Ovary (tissue), 3 donors: ENCODE results near the gene RGS7.

ENCODE experiments used
- EP300 ChIP-seq: sonication (generic); formaldehyde crosslinking; IDR thresholded peaks from one replicate; pipeline ENCODE4 v1.6.1; 2017; ENCODE audit warnings: antibody characterized with exemption
- POLR2A ChIP-seq: fragments of 450-650 bp; IDR thresholded peaks from one replicate; pipeline ENCODE4 v1.6.1; 2017; ENCODE audit warnings: antibody characterized with exemption, mild to moderate bottlenecking, moderate library complexity
- TF ChIP-seq, protein P1 (sequence below), 3 donors: fragments of 450-650 bp in 2 of 3; fragments of 200-600 bp in 1 of 3; IDR thresholded peaks; one replicate each; pipeline versions ENCODE4 v1.5.1 to v1.8.0; 2016 to 2022; ENCODE audit warnings: antibody characterized with exemption in 3 of 3, mild to moderate bottlenecking in 1 of 3
- donor health status: DM: no; HTN: no; CAD: no.

DNA sequence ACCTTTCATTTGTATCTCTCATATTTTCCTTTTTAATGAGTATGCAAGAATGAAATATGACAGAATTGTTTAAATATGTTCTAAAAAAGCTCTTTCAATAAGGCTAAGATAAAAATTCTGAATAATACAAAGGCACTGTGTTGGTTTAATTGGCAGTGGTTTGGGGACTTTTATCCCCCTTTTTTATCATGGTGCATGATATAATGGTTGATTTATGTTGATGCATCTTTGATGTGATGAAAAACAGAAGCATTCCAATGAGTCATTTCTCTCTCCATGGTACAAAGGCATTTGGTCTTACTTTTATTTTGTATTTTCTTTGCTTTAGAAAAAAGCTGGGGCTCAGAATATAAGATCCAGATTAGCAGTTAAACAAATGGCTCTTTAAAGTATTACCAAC lies 617.9 kb downstream of the RGS7 start:
- TF ChIP-seq EP300 (no peak), POLR2A (no peak)
- TF ChIP-seq, protein P1, sequence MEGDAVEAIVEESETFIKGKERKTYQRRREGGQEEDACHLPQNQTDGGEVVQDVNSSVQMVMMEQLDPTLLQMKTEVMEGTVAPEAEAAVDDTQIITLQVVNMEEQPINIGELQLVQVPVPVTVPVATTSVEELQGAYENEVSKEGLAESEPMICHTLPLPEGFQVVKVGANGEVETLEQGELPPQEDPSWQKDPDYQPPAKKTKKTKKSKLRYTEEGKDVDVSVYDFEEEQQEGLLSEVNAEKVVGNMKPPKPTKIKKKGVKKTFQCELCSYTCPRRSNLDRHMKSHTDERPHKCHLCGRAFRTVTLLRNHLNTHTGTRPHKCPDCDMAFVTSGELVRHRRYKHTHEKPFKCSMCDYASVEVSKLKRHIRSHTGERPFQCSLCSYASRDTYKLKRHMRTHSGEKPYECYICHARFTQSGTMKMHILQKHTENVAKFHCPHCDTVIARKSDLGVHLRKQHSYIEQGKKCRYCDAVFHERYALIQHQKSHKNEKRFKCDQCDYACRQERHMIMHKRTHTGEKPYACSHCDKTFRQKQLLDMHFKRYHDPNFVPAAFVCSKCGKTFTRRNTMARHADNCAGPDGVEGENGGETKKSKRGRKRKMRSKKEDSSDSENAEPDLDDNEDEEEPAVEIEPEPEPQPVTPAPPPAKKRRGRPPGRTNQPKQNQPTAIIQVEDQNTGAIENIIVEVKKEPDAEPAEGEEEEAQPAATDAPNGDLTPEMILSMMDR (IDR thresholded peaks at IDR 0.05), result no peak
